HG02852 (cell line): ENCODE results near the gene LIN7B.
"Not testable (repeated sequence)": the region's sequence is repeated elsewhere in the genome, so short reads cannot be mapped to it uniquely, and the experiment has no call there.

Experiments
- ATAC-seq: cut with Tn5 transposase; IDR thresholded peaks from one replicate; pipeline ENCODE4 v1.9.1; 2021; ENCODE audit warnings: mild to moderate bottlenecking, moderate library complexity; ENCODE audit not compliant: unreplicated experiment

The LIN7B gene

DNA sequence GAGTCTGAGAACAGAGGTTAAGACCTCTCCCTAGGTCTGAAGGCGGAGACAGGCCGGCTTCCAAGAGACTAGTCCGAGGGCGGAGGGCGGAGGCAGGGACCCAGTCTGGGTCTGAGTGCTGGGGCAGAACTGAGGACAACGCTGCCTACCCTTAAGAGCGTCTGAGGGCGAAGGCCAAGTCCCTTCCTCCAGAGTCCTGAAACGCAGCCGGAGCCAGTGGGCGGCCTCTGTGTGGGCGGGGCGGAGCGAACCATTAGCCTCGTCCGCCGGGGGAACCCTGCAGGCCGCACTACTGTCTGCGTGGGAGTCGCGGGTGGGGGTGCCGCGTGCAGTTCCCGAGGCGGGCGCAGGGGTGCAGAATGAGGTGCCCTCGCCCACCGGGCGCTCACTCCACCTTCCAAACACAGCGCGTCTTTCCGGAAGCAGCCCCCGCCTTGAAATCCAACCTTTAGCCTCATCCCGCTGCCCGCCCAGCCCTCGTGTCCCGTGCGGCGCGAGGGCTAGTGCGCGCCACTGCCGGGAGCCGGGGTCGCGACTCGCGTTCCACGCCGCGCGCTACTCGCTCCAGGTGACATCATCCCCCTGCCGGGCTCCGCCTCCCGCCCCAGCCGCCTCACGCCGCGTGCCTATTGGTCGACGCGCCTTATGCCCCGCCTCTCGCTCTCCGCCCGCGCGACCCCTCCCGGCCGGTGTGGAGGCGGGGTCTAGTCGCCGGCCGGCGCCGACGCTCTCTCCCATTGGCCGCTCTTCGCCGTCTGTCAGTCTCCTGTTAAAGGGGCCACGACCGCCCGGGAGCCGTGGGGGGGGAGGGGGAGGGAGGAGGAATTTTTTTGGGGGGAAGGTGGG lies 4.6 kb downstream of the LIN7B start, which contains the start of gene C19orf73:
Gene C19orf73, minus strand, starts transcription at position 579 of the 846 bp plus-strand sequence. Its CDS starts 121 bp downstream, at position 458.
- peak; percentile 70 for ATAC-seq

DNA sequence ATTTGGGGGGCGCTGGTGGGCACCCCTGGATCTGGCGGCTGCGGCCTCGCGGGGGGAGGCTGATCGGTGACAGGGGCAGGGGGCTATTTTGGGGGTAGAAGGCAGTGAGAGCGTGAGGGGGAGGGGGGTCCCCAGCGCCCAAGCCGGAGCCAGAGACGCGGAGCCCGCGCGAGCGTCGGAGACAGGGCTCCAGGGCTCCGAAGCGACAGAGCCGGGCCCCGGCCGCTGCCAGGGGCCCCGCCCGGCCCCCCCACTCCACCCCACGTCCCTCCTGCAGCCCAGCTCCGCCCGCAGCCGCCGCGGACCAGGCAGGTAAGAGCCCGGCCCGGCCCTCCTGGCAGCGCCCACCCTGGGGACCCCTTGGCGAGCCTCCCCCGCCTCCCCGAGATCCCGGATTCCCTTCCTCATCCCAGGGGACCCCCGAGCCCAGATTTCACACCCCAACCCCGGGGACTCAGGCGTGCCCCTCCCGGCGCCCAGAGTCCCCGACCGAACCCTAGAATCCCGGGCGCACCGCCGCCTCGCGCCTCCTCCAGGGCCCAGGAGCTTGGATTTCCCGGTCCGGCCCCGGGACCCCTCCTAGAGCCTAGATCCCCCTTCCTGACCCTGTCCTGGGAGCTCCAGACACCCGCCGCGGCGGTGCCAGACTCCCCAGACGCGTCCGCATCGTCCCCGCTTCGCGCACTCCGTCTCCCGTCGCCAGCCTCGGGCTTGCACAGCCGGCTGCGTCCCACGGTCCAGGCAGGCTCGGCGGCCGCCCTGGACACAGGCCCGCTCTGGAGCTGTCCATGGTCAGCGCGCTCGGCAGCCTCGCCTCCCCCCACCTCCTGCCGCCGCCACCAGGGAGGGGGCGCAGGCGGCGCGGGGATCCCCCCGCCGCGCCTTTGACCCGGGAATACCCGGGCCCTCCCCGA lies 5.5 kb downstream of the LIN7B start, which contains the start of gene PPFIA3:
Gene PPFIA3, plus strand, starts transcription at position 134 of the 914 bp plus-strand sequence. CDS start 8,330 bp downstream, outside the sequence.
- no peak for ATAC-seq

DNA sequence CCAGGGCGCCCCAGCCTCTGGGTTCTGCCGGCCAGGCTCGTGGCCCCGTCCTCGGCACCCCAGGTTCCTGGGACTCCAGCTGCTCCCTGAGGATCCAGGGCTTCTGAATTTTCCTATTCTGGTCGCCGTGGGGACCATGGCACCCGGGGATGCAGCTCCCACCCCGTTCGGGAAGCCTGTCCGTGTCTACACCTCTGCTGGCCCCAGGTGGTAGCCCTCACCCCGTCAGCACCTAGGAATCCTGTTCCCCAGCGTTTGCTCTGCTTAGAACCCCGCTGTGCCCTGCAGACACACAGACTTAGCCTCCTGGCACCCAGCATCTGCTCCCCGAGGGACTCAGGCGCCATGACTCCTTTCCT lies 6.1 kb downstream of the LIN7B start:
- no peak for ATAC-seq

DNA sequence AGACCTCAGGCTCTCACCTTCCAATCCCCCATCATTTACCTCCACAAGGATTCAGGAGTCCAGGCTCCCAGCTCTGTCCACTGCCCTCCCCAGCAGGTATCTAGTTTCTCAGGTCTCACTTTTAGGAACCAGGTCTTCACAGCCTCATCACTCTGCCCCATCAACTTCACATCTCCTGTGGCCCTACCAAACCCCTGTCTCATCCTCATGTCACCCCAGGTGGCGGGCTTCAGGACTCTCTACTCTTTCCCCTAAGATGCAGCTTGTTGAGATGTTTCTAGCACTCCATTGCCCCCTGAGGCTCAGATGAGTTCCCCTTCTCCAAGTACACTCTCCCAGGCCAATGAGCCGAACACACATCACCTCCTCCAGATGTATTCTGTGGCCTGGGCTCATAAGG lies 6.7 kb downstream of the LIN7B start:
- no peak for ATAC-seq

DNA sequence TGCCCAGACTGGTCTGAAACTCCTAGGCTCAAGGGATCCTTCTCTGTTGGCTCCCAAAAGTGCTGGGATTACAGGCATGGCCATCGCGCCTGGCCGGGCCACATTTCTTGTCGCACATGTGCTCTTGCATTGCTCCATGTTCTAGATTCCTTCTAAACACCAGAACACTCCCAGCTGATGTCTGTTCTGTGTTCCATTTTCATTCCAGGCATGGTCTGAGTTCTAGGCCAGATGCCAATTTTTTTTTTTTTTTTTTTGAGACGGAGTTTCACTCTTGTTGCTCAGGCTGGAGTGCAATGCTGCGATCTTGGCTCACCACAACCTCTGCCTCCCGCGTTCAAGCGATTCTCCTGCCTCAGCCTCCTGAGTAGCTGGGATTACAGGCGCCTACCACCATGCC lies 7.7 kb downstream of the LIN7B start:
- ATAC-seq = not testable (repeated sequence)

DNA sequence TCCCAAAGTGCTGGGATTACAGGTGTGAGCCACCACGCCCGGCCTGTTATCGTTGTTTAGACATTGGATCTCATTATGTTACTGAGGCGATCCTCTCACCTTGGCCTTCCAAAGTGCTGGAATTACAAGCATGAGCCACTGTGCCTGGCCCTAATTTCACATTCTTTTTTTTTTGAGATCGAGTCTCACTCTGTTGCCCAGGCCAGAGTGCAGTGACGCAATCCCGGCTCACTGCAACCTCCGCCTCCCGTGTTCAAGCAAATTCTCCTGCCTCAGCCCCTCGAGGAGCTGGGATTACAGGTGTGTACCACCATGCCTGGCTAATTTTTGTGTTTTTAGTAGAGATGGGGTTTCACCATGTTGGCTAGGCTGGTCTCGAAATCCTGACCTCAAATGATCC lies 9.1 kb downstream of the LIN7B start:
- ATAC-seq = not testable (repeated sequence)

DNA sequence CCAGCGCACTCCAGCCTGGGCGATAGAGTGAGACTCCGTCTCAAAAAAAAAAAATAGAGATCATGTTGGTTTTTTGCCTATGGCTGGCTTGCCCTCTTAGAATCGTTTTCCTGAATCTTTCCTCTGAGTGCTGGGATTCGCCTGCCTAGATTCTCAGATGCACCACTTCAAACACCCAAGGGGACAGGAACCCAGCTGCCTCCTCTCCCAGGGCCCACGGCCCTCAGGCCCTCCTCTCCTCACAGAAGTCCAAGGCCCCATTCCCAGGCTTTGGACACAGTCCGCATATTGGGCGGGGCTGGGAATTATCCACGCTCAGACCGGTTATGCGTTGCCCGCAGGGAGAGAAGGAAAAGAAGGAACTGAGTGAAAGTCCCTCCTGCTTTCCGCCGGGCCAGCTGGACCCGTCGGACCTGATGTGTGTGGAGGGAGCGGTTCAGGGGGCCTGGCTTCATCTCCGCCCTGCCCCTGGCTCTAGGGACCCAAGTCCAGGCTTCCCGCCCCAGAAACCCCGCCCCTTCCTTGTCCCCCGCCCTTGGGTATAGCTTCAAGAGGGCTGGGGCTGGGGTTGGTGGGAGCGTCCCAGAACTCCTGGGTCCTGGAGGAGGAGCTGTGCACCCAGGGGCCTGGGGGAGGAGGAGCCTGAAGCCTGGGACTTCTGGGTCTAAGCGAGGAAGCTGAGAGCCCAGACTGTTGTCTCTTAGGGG lies 11.0 kb downstream of the LIN7B start:
- no peak for ATAC-seq

DNA sequence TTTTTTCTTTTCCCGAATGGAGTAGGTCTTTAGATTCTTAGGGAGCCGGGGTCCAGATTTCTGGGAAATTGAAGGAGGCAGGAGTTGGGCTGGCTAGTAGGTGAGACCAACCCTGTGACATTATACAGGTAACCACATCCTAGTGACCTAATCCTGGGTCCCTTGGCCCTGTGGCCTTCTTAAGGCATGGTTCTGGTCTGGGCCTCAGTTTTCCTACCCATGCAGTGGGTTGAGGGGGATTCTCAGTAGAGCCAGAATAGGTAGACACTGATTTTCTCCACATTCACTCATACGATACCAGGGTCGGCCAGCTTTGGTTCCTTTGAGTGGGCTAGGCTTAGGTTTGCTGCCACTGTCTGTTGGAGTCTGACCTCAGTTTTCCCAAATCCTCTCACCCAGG lies 12.4 kb downstream of the LIN7B start:
- ATAC-seq = no peak

DNA sequence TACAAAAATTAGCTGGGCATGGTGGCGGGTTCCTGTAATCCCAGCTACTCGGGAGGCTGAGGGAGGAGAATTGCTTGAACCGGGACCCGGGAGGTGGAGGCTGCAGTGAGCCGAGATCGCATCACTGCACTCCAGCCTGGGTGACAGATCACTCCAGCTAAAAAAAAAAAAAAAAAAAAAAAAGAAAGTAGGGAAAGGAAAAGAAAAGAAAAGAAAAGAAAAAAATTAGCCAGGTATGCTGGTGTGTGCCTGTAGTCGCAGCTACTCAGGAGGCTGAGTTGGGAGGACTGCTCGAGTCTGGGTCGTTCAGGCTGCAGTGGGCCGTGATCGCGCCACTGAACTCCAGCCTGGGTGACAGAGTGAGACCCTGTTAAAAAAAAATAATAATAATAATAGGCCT lies 13.1 kb downstream of the LIN7B start:
- ATAC-seq = not testable (repeated sequence)

DNA sequence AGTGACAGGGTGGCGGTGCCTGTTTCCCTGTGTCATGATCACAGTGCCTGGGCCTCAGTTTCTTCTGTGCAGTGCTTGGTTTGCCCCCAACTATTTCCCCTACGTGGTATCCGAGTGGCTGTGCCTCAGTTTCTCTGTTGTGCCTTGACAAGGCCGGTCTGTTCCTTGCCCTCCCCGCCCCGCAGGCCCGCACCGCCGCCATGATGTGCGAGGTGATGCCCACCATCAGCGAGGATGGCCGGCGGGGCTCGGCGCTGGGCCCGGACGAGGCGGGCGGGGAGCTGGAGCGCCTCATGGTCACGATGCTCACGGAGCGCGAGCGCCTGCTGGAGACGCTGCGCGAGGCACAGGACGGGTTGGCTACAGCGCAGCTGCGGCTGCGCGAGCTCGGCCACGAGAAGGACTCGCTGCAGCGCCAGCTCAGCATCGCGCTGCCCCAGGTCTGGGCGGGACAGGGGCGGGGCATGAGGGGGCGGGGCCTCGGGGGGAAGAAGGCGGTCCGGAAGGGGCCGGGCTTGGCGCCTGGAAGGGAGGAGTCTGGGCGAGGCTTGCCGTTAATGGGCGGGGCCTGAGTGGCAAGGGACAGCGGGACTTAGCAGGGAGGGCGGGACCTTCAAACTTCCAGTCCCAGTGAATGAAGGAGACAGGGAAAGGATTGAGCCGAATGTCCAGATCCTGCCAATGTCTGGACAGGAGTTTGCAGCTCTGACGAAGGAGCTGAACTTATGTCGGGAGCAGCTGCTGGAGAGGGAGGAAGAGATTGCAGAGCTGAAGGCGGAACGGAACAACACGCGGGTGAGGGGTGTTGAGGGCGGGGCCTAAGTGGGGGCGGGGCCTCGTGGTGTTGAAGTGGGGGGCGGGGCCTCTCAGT lies 13.7 kb downstream of the LIN7B start:
- ATAC-seq = peak; percentile 91

DNA sequence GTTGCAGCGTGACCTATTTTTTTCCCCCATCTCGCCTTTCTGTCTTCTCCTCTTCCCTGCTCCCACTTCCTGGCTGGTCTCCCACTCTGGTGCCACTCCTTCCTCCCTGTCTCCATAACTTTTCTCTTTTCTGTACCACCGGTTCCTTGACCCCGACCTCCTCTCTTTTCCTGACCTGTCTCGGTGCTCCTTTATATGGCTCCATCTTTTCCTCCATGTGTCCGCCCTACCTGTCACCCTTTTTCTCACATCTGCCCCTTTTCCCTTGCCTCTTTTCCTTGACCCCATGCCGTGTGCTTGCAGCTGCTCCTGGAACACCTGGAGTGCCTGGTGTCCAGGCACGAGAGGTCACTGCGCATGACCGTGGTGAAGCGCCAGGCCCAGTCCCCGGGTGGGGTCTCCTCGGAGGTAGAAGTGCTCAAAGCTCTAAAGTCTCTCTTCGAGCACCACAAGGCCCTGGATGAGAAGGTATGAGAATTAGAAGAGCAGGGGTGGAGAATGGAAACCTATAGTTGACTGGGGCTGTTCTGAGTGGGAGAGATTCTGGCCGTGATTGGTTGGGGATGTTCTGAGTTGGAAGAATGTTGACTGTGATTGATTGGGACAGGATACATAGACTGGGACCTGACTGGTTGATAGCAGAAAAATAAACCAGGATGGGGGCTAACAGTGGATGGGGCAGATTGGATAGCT lies 14.5 kb downstream of the LIN7B start:
- no peak for ATAC-seq

DNA sequence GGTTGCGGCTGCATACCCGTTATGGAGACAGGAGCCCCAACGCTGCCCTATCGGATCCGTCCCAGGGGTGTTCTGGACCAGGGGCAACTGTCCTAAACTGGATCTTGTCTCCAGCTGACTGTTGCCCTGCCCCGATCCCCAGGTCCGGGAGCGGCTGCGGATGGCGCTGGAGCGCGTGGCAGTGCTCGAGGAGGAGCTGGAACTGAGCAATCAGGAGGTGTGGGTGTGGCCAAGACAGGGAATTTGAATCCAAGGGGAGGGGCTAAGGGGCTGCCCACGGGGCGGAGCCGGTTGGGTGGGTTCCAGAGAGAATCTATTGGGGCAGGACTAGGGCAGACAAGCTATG lies 15.0 kb downstream of the LIN7B start:
- no peak for ATAC-seq

DNA sequence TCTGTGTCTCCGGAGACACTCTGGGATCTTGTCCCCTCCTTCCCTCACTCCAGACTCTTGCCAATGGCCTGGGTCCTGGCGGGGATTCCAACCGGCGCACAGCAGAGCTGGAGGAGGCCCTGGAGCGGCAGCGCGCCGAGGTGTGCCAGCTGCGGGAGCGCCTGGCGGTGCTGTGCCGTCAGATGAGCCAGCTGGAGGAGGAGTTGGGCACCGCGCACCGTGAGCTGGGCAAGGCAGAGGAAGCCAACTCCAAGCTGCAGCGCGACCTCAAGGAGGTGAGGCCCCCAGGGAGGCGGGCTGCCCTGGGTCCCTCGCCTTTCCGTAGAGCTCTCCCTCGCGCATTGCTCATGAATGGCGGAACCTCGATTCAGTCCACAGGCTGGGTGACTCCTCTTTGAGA lies 16.2 kb downstream of the LIN7B start:
- ATAC-seq = no peak

DNA sequence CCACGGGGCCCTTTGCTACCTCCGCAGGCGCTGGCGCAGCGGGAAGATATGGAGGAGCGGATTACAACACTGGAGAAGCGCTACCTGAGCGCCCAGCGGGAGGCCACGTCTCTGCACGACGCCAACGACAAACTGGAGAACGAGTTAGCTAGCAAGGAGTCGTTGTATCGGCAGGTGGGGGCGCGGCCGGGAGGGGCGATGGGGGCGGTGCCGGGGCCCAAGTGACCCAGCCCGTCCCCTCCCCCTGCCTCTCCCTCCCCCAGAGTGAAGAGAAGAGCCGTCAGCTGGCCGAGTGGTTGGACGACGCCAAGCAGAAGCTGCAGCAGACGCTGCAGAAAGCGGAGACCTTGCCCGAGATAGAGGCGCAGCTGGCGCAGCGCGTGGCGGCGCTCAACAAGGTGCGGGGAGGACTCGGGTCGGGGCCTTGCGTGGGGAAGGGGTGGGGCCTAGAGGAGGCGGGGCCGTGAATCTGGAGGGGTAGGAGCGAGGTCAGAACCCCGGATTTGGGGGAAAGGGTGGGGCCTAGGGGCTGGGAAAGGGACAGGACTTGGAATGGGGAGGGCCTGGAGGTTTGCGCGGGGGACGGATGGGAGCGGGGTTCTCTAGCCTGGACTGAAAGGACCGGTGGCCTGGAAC lies 18.9 kb downstream of the LIN7B start:
- ATAC-seq = no peak

DNA sequence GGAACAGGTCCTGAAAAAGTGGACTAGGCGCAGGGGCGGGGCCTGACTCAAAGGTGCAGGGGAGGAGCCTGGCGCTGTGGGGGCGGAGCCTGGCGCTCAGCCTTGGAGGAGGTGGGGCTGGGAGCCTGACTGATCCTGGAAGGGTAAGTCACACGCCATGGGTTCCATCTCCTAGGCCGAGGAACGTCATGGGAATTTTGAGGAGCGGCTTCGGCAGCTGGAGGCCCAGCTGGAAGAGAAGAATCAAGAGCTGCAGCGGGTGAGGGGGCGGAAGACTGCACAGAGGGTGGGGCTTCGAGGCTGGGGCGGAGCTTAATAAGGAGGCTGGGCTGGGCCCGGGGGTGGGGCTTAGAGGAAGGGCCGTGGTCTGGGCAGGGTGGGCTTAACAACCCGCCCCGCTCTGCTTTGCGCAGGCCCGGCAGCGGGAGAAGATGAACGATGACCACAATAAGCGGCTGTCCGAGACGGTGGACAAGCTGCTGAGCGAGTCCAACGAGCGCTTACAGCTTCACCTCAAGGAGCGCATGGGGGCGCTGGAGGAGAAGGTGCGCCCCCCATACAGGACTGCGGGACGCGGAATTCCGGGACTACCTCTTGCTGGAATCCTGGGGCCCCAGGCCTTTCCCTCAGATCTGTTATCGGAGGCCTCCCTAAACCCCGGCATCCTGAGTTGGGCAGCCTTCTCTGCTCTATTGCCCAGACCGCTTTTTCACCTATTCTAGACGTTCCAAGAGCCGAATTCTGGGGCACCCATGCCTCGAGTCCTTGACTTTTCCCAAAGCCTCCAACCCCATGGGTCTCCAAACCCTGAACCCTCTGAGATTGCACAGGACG lies 19.7 kb downstream of the LIN7B start:
- ATAC-seq = no peak

DNA sequence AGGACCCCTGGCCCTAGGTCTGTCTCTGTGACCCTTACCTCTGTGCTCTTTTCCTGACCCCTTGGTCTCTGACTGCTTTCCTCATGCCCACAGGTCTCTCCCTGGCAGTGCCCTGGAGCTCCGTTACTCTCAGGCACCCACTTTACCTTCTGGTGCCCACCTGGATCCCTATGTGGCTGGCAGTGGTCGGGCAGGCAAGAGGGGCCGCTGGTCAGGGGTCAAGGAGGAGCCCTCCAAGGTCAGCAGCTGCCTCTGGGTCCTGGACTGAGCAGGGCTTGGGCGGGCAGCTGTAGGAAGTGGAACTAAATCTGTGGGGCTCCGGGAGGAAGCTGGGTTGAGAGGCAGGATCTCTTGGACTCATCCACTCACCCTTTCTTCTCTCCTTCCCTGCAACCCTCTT lies 21.5 kb downstream of the LIN7B start:
- ATAC-seq = no peak

DNA sequence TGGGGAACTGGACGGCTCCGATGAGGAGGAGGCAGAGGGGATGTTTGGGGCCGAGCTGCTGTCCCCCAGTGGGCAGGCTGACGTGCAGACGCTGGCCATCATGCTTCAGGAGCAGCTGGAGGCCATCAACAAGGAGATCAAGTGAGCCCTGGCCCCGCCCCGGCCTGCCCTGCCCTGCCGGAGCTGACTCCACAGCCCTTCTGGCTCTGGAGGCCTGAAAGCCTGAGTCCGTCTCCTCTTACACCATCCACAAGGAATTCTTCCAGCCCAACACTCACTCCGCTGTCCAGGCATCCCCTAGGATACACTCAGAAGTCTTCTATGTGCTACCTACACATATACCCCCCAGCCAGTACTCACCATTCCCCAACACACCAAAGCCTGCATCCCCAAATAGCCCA lies 22.6 kb downstream of the LIN7B start:
- ATAC-seq = no peak

DNA sequence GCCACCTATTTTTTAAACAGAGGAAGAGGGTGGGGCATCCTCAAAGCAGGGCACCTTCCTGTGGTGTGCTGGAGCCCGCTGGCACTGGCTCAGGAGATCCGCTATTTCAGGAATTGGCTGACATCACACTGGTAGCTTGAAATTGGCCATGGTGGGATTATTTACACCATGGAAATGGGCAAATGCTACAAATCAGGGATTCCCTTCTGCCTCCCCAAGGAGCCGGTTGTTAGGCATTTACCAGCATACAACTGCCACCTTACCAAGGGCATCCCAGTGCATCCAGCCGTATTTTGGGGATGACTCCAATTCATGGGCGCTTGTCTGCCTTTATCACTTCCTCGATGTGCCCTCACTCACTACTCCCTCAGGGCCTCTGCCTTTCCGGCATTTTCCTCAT lies 26.8 kb downstream of the LIN7B start:
- no peak for ATAC-seq
